GM06990 (cell line): ENCODE data around the gene CLTA.

Source experiments
- DNase-seq: peaks from one replicate; pipeline ENCODE4 v3.0.0-alpha.2; 2011; ENCODE audit not compliant: insufficient read length; ENCODE audit errors: extremely low read depth
- H3K27me3 ChIP-seq: replicated peaks from 2 replicates; pipeline ENCODE4 v1.6.0; 2011; ENCODE audit warnings: low read length; ENCODE audit not compliant: control insufficient read depth, insufficient read depth
- H3K36me3 ChIP-seq: 2 replicates; pipeline ENCODE4 v1.5.1; 2011; ENCODE audit warnings: low read length; ENCODE audit not compliant: control insufficient read depth, insufficient read depth
- H3K4me3 ChIP-seq: replicated peaks from 2 replicates; pipeline ENCODE4 v1.5.1; 2011; ENCODE audit warnings: low read depth, mild to moderate bottlenecking, control low read depth, low read length
- TF ChIP-seq, protein P1 (sequence below): IDR thresholded peaks from 2 replicates; pipeline ENCODE4 v1.5.1; 2011; ENCODE audit warnings: low read length, control low read depth, mild to moderate bottlenecking, inconsistent platforms; ENCODE audit not compliant: insufficient read depth, poor library complexity, severe bottlenecking

The CLTA gene

DNA sequence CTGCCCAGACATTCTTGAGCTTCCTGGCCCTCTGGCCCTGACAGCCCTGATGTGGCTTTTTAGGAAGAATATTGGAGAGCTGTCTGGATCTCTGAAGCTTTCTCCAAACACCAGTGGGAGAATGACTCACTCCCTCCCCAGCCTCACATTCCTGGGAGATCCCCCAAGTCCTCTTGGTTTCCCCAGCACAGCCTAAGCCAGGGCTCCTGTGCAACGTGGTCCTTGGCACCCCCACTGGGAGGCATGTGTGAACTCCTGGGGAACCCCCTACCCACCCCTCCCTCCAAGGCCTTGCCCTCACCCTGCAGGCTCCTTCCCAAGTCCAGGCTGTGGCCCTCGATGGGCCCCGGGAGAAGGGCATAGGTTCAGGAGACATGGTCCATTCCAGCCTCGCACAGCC is 41.5 kb upstream of the CLTA start:
- TF ChIP-seq, protein P1, sequence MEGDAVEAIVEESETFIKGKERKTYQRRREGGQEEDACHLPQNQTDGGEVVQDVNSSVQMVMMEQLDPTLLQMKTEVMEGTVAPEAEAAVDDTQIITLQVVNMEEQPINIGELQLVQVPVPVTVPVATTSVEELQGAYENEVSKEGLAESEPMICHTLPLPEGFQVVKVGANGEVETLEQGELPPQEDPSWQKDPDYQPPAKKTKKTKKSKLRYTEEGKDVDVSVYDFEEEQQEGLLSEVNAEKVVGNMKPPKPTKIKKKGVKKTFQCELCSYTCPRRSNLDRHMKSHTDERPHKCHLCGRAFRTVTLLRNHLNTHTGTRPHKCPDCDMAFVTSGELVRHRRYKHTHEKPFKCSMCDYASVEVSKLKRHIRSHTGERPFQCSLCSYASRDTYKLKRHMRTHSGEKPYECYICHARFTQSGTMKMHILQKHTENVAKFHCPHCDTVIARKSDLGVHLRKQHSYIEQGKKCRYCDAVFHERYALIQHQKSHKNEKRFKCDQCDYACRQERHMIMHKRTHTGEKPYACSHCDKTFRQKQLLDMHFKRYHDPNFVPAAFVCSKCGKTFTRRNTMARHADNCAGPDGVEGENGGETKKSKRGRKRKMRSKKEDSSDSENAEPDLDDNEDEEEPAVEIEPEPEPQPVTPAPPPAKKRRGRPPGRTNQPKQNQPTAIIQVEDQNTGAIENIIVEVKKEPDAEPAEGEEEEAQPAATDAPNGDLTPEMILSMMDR = no peak
- Histone ChIP-seq H3K27me3 (no peaks in the 10 kb centered on the region), H3K4me3 (no peak overlapping the region), H3K36me3 (no peaks in the 10 kb centered on the region)
- DNase-seq = no peak

DNA sequence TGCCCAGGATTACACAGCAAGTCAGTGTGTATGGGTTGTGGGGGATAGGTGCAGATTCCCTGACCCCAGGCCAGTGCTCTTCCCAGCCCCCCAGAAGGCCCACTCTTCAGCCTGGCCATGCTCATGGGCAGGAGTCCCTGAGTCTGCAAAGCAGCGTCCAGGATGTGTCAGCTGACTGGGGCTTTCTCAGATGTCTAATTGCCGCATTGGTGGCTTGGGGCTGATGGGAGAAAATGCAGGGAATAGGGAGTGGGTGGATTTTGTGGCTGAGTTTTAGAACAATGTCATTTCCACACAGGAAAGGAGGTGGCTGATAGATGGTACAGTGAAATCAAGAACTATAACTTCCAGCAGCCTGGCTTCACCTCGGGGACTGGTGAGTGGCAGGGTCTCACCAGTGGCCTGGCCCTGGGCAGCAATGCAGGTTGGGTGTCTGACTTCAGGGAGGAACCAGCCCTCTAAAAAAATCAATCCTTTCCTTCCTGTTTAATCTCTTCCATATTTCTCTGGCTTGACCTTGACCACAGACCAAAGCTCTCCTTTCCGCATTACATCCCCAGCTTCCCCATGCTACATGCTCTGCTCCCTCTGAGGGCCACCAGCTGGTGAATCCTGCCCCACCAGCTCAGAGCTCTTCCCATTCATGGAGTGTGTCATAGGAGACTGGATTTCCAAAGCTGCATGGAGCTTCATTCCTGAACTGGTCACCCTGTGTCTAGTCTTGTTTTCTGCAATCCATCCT is 40.0 kb upstream of the CLTA start:
- Histone ChIP-seq H3K27me3 (no peaks in the 10 kb centered on the region), H3K36me3 (no peaks in the 10 kb centered on the region), H3K4me3 (no peak overlapping the region)
- no peak for DNase-seq
- TF ChIP-seq, protein P1 = no peak

DNA sequence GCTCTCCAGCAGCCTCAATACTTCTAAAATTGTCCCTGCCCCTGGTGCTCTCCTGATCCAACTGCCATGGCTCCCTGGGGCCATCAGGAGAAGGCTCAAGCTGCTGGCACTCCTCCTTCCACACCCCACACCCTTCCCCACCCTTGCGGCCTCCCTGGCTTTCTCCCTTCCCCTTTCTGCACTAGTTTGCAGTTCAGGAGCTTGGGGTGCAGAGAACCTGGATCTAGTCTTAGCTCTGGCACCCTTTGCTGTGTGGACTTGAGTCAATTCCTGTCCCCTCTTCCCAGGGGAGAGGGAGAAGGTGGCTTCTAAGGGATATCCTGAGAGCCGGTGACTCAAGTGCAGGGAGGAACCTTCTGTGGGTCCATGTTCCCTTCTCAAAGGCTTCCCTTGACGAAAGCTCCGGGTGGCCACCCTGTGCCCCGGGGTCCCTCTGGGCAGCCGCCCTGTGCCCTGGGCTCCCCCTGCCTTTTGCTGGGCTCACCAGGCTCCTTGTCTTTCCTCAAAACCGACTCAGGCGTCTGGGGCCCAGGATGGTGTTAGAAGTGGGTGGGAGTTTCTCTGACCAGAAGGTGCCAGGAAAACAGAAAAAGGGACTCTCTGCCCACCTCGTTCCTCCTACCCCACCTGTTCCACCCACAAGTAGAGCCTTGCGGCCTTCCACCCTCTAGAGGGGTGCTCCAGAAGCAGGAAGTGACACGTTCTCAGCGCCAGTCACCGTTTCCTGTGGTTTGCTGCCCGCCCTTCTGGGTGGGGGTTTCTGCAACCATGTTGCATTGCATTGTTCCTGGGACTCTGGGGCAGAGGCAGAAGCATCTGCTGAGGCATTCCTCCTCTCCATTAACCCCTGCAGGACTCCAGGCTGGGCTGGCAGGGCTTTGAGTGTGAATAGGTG is 39.2 kb upstream of the CLTA start:
- peak; percentile 80 for DNase-seq
- Histone ChIP-seq H3K4me3 (peak overlapping the region; percentile 29), H3K36me3 (no peaks in the 10 kb centered on the region), H3K27me3 (no peaks in the 10 kb centered on the region)
- TF ChIP-seq, protein P1 = no peak

DNA sequence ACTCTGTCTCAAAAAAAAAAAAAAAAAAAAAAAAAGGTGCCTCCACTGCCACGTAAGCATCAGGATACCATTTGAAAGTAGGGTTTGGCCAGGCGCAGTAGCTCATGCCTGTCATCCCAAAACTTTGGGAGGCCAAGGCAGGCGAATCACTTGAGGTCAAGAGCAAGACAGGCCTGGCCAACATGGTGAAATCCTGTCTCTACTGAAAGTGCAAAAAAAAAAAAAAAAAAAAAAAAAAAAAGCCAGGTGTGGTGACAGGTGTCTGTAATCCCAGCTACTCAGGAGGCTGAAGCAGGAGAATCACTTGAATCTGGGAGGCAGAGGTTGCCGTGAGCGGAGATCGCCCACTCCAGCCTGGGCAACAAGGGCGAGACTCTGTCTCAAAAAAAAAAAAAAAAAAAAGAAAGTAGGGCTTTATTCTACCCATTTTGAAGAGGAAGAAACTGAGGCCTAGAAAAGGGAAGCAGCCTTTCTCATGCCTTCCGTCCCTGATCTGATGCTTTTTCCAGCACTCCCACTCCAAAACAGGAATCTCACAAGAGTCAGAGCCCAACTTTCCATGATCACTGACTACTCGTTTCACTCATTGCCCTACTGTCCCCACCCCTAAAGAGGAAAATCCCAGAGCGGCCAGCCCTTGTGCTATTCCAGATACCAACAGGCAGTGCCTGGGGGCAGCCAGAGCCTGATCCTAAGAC is 37.8 kb upstream of the CLTA start:
- Histone ChIP-seq H3K4me3 (no peak overlapping the region), H3K27me3 (no peaks in the 10 kb centered on the region), H3K36me3 (no peaks in the 10 kb centered on the region)
- TF ChIP-seq, protein P1 = no peak
- no peak for DNase-seq

DNA sequence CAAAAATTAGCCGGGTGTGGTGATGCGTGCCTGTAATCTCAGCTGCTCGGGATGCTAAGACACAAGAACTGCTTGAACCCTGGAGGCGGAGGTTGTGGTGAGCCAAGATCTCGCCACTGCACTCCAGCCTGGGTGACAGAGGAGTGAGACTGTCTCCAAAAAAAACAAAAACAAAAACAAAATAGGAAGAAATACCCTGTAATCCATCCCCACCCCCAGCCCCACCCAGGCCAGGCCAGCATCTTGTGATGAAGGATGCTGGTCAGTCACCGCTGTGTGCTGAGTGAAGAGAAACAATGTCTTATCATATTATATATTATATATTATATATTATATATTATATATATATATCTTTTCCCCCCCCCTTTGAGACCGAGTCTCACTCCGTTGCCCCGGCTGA is 37.0 kb upstream of the CLTA start:
- Histone ChIP-seq H3K4me3 (no peak overlapping the region), H3K36me3 (no peaks in the 10 kb centered on the region), H3K27me3 (no peaks in the 10 kb centered on the region)
- TF ChIP-seq, protein P1 = no peak
- DNase-seq = no peak
